A549 (cell line): ENCODE data around the gene SND1. TPM values are rescaled to one million over a fixed set of nuclear protein-coding genes. Genes with fewer than 3 reads are reported as not detected.

Source experiments
- ATAC-seq, 2 experiments: fragments of 200-7000 bp in 1 of 2; fragments of >200 bp in 1 of 2; cut with Nextera tagmentation in 1 of 2; cut with Tn5 transposase in 1 of 2; 3 replicates each; pipeline versions ENCODE4 v1.8.0 to v1.9.1; 2018 to 2020; ENCODE audit warnings: mild to moderate bottlenecking in 1 of 2, moderate library complexity in 1 of 2
- CTCF ChIA-PET: fragments of 300-600 bp; sonication (Branson Sonifier 250); formaldehyde crosslinking; extraction: SDS; loops from one replicate; lab custom pipeline; 2021; ENCODE audit warnings: antibody characterized with exemption, inconsistent platforms; lab: Yijun Ruan, JAX
- POLR2A ChIA-PET: fragments of 350-600 bp; formaldehyde crosslinking; extraction: SDS; loops from one replicate; lab custom pipeline; 2021; ENCODE audit warnings: antibody characterized with exemption, inconsistent platforms; lab: Yijun Ruan, JAX
- DNase-seq, 2 experiments: peaks; one replicate each; pipeline versions ENCODE4 v3.0.0 to v3.0.0-alpha.2; 2011 to 2016; ENCODE audit warnings: low read depth in 1 of 2, low spot score in 1 of 2
- FAIRE-seq: peaks from 2 replicates; lab custom pipeline; 2011; peaks lifted over from hg19 to GRCh38; lab: Jason Lieb, UNC
- H3K27ac ChIP-seq, 2 experiments: fragments of >200 bp; sonication (Bioruptor Twin); formaldehyde crosslinking; 3 replicates each; pipeline ENCODE4 v1.5.1; 2016 to 2017
- H3K4me1 ChIP-seq: fragments of >200 bp; sonication (Bioruptor Twin); formaldehyde crosslinking; 3 replicates; pipeline ENCODE4 v1.6.1; 2016
- H3K4me2 ChIP-seq: fragments of >200 bp; sonication (Bioruptor Twin); formaldehyde crosslinking; 3 replicates; pipeline ENCODE4 v1.6.1; 2016
- H3K4me3 ChIP-seq: fragments of >200 bp; sonication (Bioruptor Twin); formaldehyde crosslinking; 3 replicates; pipeline ENCODE4 v1.5.1; 2016
- H3K9me3 ChIP-seq: fragments of >200 bp; sonication (Bioruptor Twin); formaldehyde crosslinking; 3 replicates; pipeline ENCODE4 v1.6.1; 2016
- CHD2 ChIP-seq: fragments of 150-350 bp; IDR thresholded peaks from 2 replicates; pipeline ENCODE4 v1.6.1; 2014; ENCODE audit warnings: low read length; ENCODE audit not compliant: partially characterized antibody
- CHD4 ChIP-seq: fragments of 200-600 bp; sonication (generic); IDR thresholded peaks from 2 replicates; pipeline ENCODE4 v1.6.1; 2016; ENCODE audit warnings: antibody characterized with exemption, mild to moderate bottlenecking, borderline replicate concordance
- ELK1 ChIP-seq: fragments of 150-350 bp; IDR thresholded peaks from 2 replicates; pipeline ENCODE4 v1.6.1; 2014; ENCODE audit warnings: low read depth, mild to moderate bottlenecking, low read length
- EP300 ChIP-seq, 2 experiments: fragments of >200 bp; sonication (Bioruptor Twin); formaldehyde crosslinking; IDR thresholded peaks; 2 replicates in 1 of 2; 3 replicates in 1 of 2; pipeline ENCODE4 v1.6.1; 2016 to 2017
- FOSB ChIP-seq: fragments of 250-450 bp; sonication (Bioruptor Pico); IDR thresholded peaks from 2 replicates; pipeline ENCODE4 v1.5.0; 2020; ENCODE audit warnings: mild to moderate bottlenecking, moderate library complexity
- HDAC2 ChIP-seq: fragments of 200-600 bp; sonication (generic); IDR thresholded peaks from 2 replicates; pipeline ENCODE4 v1.6.1; 2016
- HEYL ChIP-seq: fragments of 250-450 bp; sonication (Bioruptor Pico); IDR thresholded peaks from 2 replicates; pipeline ENCODE4 v1.8.0; 2021; ENCODE audit warnings: mild to moderate bottlenecking, moderate library complexity
- HOXA7 ChIP-seq: fragments of 250-450 bp; sonication (Bioruptor Pico); IDR thresholded peaks from 2 replicates; pipeline ENCODE4 v1.5.0; 2020; ENCODE audit warnings: mild to moderate bottlenecking, moderate library complexity
- KDM1A ChIP-seq: fragments of 200-600 bp; sonication (generic); IDR thresholded peaks from 2 replicates; pipeline ENCODE4 v1.6.1; 2016; ENCODE audit warnings: low read depth, mild to moderate bottlenecking
- NFE2L2 ChIP-seq: fragments of 150-350 bp; conservative IDR thresholded peaks from 2 replicates; pipeline ENCODE4 v1.6.1; 2014; ENCODE audit warnings: low read length
- NPAS2 ChIP-seq: fragments of 250-450 bp; sonication (Bioruptor Pico); IDR thresholded peaks from 2 replicates; pipeline ENCODE4 v1.8.0; 2022; ENCODE audit warnings: mild to moderate bottlenecking, moderate library complexity, borderline replicate concordance
- POLR2A ChIP-seq: IDR thresholded peaks from 2 replicates; pipeline ENCODE4 v1.6.1; 2012; ENCODE audit warnings: mild to moderate bottlenecking, low read length
- SREBF2 ChIP-seq: fragments of 450-650 bp; IDR thresholded peaks from 2 replicates; pipeline ENCODE4 v1.6.1; 2014; ENCODE audit warnings: mild to moderate bottlenecking, moderate library complexity
- USF2 ChIP-seq: fragments of 450-650 bp; IDR thresholded peaks from 2 replicates; pipeline ENCODE4 v1.6.1; 2014; ENCODE audit warnings: antibody characterized with exemption
- ZC3H11A ChIP-seq: fragments of 450-650 bp; IDR thresholded peaks from 2 replicates; pipeline ENCODE4 v1.6.1; 2014; ENCODE audit warnings: antibody characterized with exemption, mild to moderate bottlenecking
- ZFP36 ChIP-seq: fragments of 450-650 bp; IDR thresholded peaks from 2 replicates; pipeline ENCODE4 v1.6.1; 2014; ENCODE audit warnings: borderline replicate concordance; ENCODE audit not compliant: partially characterized antibody
- WGBS: methylation state at CpG from one replicate; pipeline ENCODE4 v1.1.6; 2017; ENCODE audit errors: missing lambda C conversion rate; 5-methylcytosine and 5-hydroxymethylcytosine counted together
- polyA plus RNA-seq, 4 experiments: library from polyadenylated mRNA; depleted of rRNA in 3 of 4; stranded (reverse); fragments of >200 nt; fragmentation: RNase III in 1 of 4; extraction: RNeasy Plus Mini Kit Qiagen cat#74134 plus additional on column Dnase treatment in 1 of 4; gene quantifications; 2 replicates in 3 of 4; 3 replicates in 1 of 4; pipeline ENCODE4 v1.2.3, GENCODE V29; 2011 to 2017
- TF ChIP-seq, protein P1 (sequence below): fragments of 250-450 bp; sonication (Bioruptor Pico); IDR thresholded peaks from 2 replicates; pipeline ENCODE4 v1.5.0; 2021; ENCODE audit warnings: mild to moderate bottlenecking, moderate library complexity, borderline replicate concordance
- TF ChIP-seq, protein P2 (sequence below): fragments of 200-600 bp; sonication (generic); IDR thresholded peaks from 2 replicates; pipeline ENCODE4 v1.6.1; 2016; ENCODE audit warnings: antibody characterized with exemption, mild to moderate bottlenecking, moderate library complexity
- TF ChIP-seq, protein P3 (sequence below): IDR thresholded peaks from 2 replicates; pipeline ENCODE4 v1.6.1; 2012
- TF ChIP-seq, protein P4 (sequence below): fragments of >200 bp; sonication (Bioruptor Twin); formaldehyde crosslinking; IDR thresholded peaks from 3 replicates; pipeline ENCODE4 v1.6.1; 2016

SND1 gene
- polyA plus RNA-seq, 2 of the 4 experiments (the other 2 are of a cell fraction): 102 to 138 TPM

DNA sequence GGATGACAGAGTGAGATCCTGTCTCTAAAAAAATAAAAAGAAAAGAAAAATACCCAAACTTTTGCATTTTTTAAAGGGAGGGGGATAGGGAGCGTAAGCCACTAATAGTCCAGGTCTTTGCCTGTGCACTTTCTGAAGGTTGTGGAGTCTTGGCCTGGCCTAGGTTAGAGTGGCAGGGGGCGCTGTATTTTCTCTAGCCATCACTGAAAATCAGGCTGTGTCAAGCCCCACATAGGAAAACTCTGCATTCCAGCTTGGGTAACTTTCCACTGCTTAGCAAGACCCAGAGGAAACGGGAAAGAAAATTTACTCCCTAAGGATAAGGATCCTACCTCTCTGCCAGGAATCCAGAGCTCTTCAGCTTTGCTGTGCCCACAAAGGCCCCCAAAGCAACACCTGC, 23.5 kb upstream of the SND1 start:
- WGBS: 36% methylated on average over 3 of the region's 3 CpGs
- no peak overlapping the region for H3K4me2 ChIP-seq
- FAIRE-seq: no peak
- DNase-seq: no peak
- H3K9me3 ChIP-seq: no peaks in the 10 kb centered on the region
- TF ChIP-seq HEYL: no peak
- TF ChIP-seq, protein P1, sequence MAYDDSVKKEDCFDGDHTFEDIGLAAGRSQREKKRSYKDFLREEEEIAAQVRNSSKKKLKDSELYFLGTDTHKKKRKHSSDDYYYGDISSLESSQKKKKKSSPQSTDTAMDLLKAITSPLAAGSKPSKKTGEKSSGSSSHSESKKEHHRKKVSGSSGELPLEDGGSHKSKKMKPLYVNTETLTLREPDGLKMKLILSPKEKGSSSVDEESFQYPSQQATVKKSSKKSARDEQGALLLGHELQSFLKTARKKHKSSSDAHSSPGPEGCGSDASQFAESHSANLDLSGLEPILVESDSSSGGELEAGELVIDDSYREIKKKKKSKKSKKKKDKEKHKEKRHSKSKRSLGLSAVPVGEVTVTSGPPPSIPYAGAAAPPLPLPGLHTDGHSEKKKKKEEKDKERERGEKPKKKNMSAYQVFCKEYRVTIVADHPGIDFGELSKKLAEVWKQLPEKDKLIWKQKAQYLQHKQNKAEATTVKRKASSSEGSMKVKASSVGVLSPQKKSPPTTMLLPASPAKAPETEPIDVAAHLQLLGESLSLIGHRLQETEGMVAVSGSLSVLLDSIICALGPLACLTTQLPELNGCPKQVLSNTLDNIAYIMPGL (CRISPR knock-in tag): no peak
- no peak for TF ChIP-seq SREBF2
- TF ChIP-seq, protein P2, sequence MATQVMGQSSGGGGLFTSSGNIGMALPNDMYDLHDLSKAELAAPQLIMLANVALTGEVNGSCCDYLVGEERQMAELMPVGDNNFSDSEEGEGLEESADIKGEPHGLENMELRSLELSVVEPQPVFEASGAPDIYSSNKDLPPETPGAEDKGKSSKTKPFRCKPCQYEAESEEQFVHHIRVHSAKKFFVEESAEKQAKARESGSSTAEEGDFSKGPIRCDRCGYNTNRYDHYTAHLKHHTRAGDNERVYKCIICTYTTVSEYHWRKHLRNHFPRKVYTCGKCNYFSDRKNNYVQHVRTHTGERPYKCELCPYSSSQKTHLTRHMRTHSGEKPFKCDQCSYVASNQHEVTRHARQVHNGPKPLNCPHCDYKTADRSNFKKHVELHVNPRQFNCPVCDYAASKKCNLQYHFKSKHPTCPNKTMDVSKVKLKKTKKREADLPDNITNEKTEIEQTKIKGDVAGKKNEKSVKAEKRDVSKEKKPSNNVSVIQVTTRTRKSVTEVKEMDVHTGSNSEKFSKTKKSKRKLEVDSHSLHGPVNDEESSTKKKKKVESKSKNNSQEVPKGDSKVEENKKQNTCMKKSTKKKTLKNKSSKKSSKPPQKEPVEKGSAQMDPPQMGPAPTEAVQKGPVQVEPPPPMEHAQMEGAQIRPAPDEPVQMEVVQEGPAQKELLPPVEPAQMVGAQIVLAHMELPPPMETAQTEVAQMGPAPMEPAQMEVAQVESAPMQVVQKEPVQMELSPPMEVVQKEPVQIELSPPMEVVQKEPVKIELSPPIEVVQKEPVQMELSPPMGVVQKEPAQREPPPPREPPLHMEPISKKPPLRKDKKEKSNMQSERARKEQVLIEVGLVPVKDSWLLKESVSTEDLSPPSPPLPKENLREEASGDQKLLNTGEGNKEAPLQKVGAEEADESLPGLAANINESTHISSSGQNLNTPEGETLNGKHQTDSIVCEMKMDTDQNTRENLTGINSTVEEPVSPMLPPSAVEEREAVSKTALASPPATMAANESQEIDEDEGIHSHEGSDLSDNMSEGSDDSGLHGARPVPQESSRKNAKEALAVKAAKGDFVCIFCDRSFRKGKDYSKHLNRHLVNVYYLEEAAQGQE: no peak
- no peak for TF ChIP-seq HDAC2
- no peak for TF ChIP-seq ZC3H11A
- TF ChIP-seq CHD2: no peak
- no peak for TF ChIP-seq ELK1
- no peak for TF ChIP-seq CHD4
- TF ChIP-seq NFE2L2: no peak
- no peak for TF ChIP-seq POLR2A
- TF ChIP-seq, protein P3, sequence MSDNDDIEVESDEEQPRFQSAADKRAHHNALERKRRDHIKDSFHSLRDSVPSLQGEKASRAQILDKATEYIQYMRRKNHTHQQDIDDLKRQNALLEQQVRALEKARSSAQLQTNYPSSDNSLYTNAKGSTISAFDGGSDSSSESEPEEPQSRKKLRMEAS: no peak
- TF ChIP-seq FOSB (CRISPR knock-in tag): no peak
- TF ChIP-seq NPAS2 (CRISPR knock-in tag): no peak
- TF ChIP-seq, protein P4, sequence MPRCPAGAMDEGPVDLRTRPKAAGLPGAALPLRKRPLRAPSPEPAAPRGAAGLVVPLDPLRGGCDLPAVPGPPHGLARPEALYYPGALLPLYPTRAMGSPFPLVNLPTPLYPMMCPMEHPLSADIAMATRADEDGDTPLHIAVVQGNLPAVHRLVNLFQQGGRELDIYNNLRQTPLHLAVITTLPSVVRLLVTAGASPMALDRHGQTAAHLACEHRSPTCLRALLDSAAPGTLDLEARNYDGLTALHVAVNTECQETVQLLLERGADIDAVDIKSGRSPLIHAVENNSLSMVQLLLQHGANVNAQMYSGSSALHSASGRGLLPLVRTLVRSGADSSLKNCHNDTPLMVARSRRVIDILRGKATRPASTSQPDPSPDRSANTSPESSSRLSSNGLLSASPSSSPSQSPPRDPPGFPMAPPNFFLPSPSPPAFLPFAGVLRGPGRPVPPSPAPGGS: no peak
- no peak for TF ChIP-seq USF2
- TF ChIP-seq HOXA7 (CRISPR knock-in tag): no peak
- no peak for TF ChIP-seq ZFP36
- no peak for TF ChIP-seq KDM1A
- TF ChIP-seq EP300 (IDR thresholded peaks at IDR 0.05): no peak
- H3K4me1 ChIP-seq: no peaks in the 10 kb centered on the region
- H3K4me3 ChIP-seq: no peak overlapping the region
- ATAC-seq: peak; percentile 45 to 77; a peak in 3 of 6 replicates
- CTCF ChIA-PET: interaction anchor here (1.6 kb wide), 1 partner anchor 13 kb away, joined by 6 read pairs; no protein-coding TSS in a partner anchor
- no peak overlapping the region for H3K27ac ChIP-seq
- POLR2A ChIA-PET: no interaction called here
